ENCODE measurements around the gene SLC48A1.

GRCh38 chr12:47823422-47824086 lies 50.5 kb downstream of the SLC48A1 start:
- TF ChIP-seq, protein P1, sequence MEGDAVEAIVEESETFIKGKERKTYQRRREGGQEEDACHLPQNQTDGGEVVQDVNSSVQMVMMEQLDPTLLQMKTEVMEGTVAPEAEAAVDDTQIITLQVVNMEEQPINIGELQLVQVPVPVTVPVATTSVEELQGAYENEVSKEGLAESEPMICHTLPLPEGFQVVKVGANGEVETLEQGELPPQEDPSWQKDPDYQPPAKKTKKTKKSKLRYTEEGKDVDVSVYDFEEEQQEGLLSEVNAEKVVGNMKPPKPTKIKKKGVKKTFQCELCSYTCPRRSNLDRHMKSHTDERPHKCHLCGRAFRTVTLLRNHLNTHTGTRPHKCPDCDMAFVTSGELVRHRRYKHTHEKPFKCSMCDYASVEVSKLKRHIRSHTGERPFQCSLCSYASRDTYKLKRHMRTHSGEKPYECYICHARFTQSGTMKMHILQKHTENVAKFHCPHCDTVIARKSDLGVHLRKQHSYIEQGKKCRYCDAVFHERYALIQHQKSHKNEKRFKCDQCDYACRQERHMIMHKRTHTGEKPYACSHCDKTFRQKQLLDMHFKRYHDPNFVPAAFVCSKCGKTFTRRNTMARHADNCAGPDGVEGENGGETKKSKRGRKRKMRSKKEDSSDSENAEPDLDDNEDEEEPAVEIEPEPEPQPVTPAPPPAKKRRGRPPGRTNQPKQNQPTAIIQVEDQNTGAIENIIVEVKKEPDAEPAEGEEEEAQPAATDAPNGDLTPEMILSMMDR (conservative IDR thresholded peaks at IDR 0.05 in 1 of 2, IDR thresholded peaks at IDR 0.05 in 1 of 2; ENCODE audit: low read depth in 1 of 2, low read length in 2 of 2), result no peak
- no peak for TF ChIP-seq EZH2 (IDR thresholded peaks at IDR 0.05; ENCODE audit: low read length, missing control alignments)
